Measurements from ENCODE around the gene MTIF2. TPM values are rescaled to one million over a fixed set of nuclear protein-coding genes. Genes with fewer than 3 reads are reported as not detected.

MTIF2 gene, protein sequence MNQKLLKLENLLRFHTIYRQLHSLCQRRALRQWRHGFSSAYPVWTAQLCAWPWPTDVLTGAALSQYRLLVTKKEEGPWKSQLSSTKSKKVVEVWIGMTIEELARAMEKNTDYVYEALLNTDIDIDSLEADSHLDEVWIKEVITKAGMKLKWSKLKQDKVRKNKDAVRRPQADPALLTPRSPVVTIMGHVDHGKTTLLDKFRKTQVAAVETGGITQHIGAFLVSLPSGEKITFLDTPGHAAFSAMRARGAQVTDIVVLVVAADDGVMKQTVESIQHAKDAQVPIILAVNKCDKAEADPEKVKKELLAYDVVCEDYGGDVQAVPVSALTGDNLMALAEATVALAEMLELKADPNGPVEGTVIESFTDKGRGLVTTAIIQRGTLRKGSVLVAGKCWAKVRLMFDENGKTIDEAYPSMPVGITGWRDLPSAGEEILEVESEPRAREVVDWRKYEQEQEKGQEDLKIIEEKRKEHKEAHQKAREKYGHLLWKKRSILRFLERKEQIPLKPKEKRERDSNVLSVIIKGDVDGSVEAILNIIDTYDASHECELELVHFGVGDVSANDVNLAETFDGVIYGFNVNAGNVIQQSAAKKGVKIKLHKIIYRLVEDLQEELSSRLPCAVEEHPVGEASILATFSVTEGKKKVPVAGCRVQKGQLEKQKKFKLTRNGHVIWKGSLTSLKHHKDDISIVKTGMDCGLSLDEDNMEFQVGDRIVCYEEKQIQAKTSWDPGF
- total RNA-seq (10 to 100 TPM; 21.1 to 31.5 (median 29.4) TPM), total RNA-seq (19.5 to 112 (median 35.1) reads per million in 29 experiments)
- 28.6 TPM for total RNA-seq (2013)

DNA sequence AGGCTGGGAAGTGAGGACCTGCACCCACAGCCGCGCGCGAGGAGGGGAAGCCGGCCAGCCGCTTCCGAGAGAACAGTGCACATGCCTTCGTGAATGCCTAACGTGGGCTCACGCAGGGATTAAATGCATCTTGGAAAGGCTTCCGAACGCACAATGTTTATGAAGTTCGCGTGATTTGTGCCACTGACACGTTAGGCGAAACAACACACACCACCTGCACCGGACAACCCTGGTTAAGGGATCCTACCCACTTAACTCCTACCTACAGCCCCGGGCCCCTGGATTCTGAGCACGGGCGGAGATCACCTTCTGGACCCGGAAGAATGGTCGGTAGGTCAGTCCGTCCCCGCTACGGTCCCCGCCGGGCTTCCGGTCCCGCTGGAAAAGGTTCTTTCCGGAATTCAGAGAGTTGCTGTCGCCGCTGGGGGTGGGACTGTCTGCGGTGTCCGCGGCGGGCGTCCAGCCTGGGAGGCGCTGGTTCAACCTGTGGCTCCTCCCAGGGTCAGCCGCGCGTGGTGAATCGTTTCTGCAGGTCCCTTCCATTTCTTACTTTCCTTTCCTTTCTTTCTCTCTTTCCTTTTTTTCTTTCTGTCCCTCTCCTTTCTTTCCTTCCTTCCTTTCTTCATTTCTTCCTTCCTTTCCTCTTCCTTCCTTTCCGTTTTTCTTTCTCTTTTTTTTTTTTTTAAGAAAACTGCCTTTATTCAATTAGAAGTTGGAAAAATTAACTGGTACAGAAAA, at the start of gene MTIF2:
Gene MTIF2 (minus strand): TSS at position 325 of the 738 bp plus-strand sequence. CDS start 5,373 bp downstream, outside the sequence.
- Histone ChIP-seq H3K27ac (ENCODE audit: low read length) (peak within 1 kb of the TSS; percentile 80), H3K4me1 (ENCODE audit: control insufficient read depth in 1 of 2, extremely low read depth in 1 of 2, insufficient read depth in 2 of 2, low read length in 2 of 2) (peaks cover 3 to 16% of the 10 kb centered on the region in 2 experiments), H3K36me3 (ENCODE audit: control insufficient read depth in 2 of 2, extremely low read depth in 1 of 2, insufficient read depth in 1 of 2, low read length in 1 of 2) (peaks cover 0 to 10% of the 10 kb centered on the region in 2 donors), H3K27me3 (replicated peaks in 1 of 2; ENCODE audit: control insufficient read depth in 2 of 2, extremely low read depth in 1 of 2, insufficient read depth in 2 of 2, low read length in 1 of 2) (no peaks in the 10 kb centered on the region), H3K4me3 (ENCODE audit: control insufficient read depth in 1 of 2, extremely low read depth in 1 of 2, low read length in 1 of 2) (peak within 1 kb of the TSS; percentile 59 to 97), H3K9me3 (no peaks in the 10 kb centered on the region)
- Mint-ChIP-seq H3K4me3 (peak within 1 kb of the TSS; percentile 87 to 95 (median 94)), H3K36me3 (peaks cover 10% of the 10 kb centered on the region), H3K9me3 (no peaks in the 10 kb centered on the region), H3K27ac (peak within 1 kb of the TSS; percentile 96 to 98), H3K4me1 (peaks cover 22 to 30% (median 25%) of the 10 kb centered on the region in 3 donors), H3K27me3 (peaks cover 0 to 6% of the 10 kb centered on the region in 2 donors)
- ChIA-PET POLR2A (interaction anchor here in 1 of 2 donors (0.5 to 1.1 kb wide), 4 partner anchors 37 to 355 kb away, joined by 3 to 7 read pairs (median 5); partner anchors contain the start of genes CLHC1 and RPS27A), CTCF (interaction anchor here in 1 of 2 donors (0.7 kb wide), 1 partner anchor 49 kb away, joined by 3 read pairs; no protein-coding TSS in a partner anchor)
- DNase-seq, result peak; percentile 64 to 90 (median 79)
- 0% methylated on average over 42 of the region's 43 CpGs for WGBS (ENCODE audit: insufficient coverage)
- ATAC-seq (replicated peaks in 1 of 4), result peak; percentile 82 to 93 (median 92)

DNA sequence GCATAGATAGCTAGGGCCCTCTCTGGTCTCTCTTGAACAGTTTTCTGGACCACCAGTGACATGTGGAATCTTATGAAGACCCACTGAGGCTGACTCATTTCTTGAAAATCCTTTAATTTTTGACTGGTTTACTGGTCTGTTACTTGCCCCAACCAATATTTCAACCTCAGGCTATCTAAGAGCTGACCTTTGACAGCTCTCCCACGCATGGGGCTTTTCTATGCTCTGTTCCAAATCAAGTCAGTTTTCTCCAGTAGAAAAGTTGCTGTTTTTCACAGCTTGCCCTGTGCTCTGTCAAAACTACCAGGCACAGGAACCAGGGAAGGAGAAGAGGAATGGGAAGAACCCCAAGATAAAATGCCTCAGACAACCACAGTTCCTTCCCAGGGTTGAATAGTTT, 46.0 kb upstream of the MTIF2 start:
- no peaks in the 10 kb centered on the region for H3K9me3 Mint-ChIP-seq
- ATAC-seq (replicated peaks in 1 of 4) (no peak), DNase-seq (no peak)
- H3K27me3 Mint-ChIP-seq, result no peaks in the 10 kb centered on the region
- CTCF ChIA-PET, result interaction anchor here in 1 of 2 donors (1.5 kb wide), 1 partner anchor 11 kb away, joined by 3 read pairs; no protein-coding TSS in a partner anchor
- H3K27ac Mint-ChIP-seq, result no peak overlapping the region
- H3K4me1 Mint-ChIP-seq, result no peaks in the 10 kb centered on the region
- H3K4me3 Mint-ChIP-seq, result no peak overlapping the region
- H3K27ac ChIP-seq (ENCODE audit: low read length), result no peak overlapping the region
- no peaks in the 10 kb centered on the region for H3K9me3 ChIP-seq
- H3K36me3 ChIP-seq (ENCODE audit: control insufficient read depth in 2 of 2, extremely low read depth in 1 of 2, insufficient read depth in 1 of 2, low read length in 1 of 2), result peaks cover 3 to 13% of the 10 kb centered on the region in 2 donors
- H3K4me1 ChIP-seq (ENCODE audit: control insufficient read depth in 1 of 2, extremely low read depth in 1 of 2, insufficient read depth in 2 of 2, low read length in 2 of 2), result no peaks in the 10 kb centered on the region
- no peak overlapping the region for H3K4me3 ChIP-seq (ENCODE audit: control insufficient read depth in 1 of 2, extremely low read depth in 1 of 2, low read length in 1 of 2)
- WGBS (ENCODE audit: insufficient coverage), result no CpG with 5 or more reads among the region's 1 CpG
- POLR2A ChIA-PET, result no interaction called here
- no peaks in the 10 kb centered on the region for H3K27me3 ChIP-seq (replicated peaks in 1 of 2; ENCODE audit: control insufficient read depth in 2 of 2, extremely low read depth in 1 of 2, insufficient read depth in 2 of 2, low read length in 1 of 2)
- H3K36me3 Mint-ChIP-seq, result peaks cover 26% of the 10 kb centered on the region

DNA sequence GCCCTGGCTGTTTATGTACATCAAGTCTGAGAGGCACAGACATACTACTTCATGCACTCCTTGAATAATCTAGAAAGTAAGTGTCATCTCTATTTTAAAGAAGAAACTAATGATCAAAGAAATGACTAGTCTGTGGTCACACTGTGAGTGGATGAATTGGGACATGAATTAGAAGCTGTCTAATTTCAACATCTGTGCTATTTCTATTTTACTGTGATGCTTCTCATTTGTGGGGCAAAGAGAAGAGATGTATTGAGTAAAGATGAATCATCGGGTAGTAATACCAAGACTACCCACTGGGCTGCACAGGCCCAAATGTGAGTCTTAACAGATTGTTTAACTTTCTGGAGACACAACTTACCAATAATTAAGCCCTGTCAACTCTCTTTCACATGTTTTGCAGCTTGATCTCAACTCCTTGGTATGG, 42.4 kb upstream of the MTIF2 start:
- no peaks in the 10 kb centered on the region for H3K27me3 ChIP-seq (replicated peaks in 1 of 2; ENCODE audit: control insufficient read depth in 2 of 2, extremely low read depth in 1 of 2, insufficient read depth in 2 of 2, low read length in 1 of 2)
- CTCF ChIA-PET, result no interaction called here
- Mint-ChIP-seq H3K36me3 (peaks cover 29% of the 10 kb centered on the region), H3K27ac (no peak overlapping the region), H3K4me3 (no peak overlapping the region), H3K27me3 (no peaks in the 10 kb centered on the region), H3K9me3 (no peaks in the 10 kb centered on the region), H3K4me1 (peaks cover 0 to 2% (median 2%) of the 10 kb centered on the region in 3 donors)
- no peaks in the 10 kb centered on the region for H3K9me3 ChIP-seq
- WGBS (ENCODE audit: insufficient coverage), result no CpG with 5 or more reads among the region's 1 CpG
- H3K4me3 ChIP-seq (ENCODE audit: control insufficient read depth in 1 of 2, extremely low read depth in 1 of 2, low read length in 1 of 2), result no peak overlapping the region
- H3K27ac ChIP-seq (ENCODE audit: low read length), result no peak overlapping the region
- POLR2A ChIA-PET, result interaction anchor here in 1 of 2 donors (0.6 kb wide), 1 partner anchor 41 kb away, joined by 7 read pairs; no protein-coding TSS in a partner anchor
- DNase-seq, result no peak
- no peaks in the 10 kb centered on the region for H3K4me1 ChIP-seq (ENCODE audit: control insufficient read depth in 1 of 2, extremely low read depth in 1 of 2, insufficient read depth in 2 of 2, low read length in 2 of 2)
- peaks cover 5 to 11% of the 10 kb centered on the region in 2 donors for H3K36me3 ChIP-seq (ENCODE audit: control insufficient read depth in 2 of 2, extremely low read depth in 1 of 2, insufficient read depth in 1 of 2, low read length in 1 of 2)
- ATAC-seq (replicated peaks in 1 of 4), result no peak

DNA sequence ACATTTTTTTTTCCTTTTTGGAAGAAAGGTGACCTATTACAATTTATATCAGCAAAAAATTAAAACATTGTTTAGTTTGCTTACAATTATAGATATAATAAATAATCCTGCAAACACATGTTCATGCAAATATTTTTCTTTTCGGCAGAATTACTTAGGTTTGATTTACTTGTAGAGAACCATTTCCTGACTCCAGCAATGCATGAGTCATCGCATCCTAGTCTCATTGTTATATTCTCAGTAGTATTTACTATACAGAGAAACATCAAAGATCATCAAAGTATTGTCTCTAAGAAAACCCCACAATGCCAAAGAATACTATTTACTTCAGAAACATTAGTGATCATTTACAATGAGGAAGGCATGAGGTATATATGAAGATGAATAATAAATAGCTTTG, 40.4 kb upstream of the MTIF2 start:
- Mint-ChIP-seq H3K27me3 (no peaks in the 10 kb centered on the region), H3K4me3 (no peak overlapping the region), H3K27ac (no peak overlapping the region), H3K4me1 (peaks cover 0 to 2% (median 2%) of the 10 kb centered on the region in 3 donors), H3K9me3 (no peaks in the 10 kb centered on the region), H3K36me3 (peaks cover 21% of the 10 kb centered on the region)
- H3K4me3 ChIP-seq (ENCODE audit: control insufficient read depth in 1 of 2, extremely low read depth in 1 of 2, low read length in 1 of 2), result no peak overlapping the region
- ChIA-PET POLR2A (no interaction called here), CTCF (no interaction called here)
- H3K27me3 ChIP-seq (replicated peaks in 1 of 2; ENCODE audit: control insufficient read depth in 2 of 2, extremely low read depth in 1 of 2, insufficient read depth in 2 of 2, low read length in 1 of 2), result no peaks in the 10 kb centered on the region
- peaks cover 5 to 10% of the 10 kb centered on the region in 2 donors for H3K36me3 ChIP-seq (ENCODE audit: control insufficient read depth in 2 of 2, extremely low read depth in 1 of 2, insufficient read depth in 1 of 2, low read length in 1 of 2)
- DNase-seq, result no peak
- WGBS (ENCODE audit: insufficient coverage), result no CpG with 5 or more reads among the region's 2 CpGs
- no peaks in the 10 kb centered on the region for H3K4me1 ChIP-seq (ENCODE audit: control insufficient read depth in 1 of 2, extremely low read depth in 1 of 2, insufficient read depth in 2 of 2, low read length in 2 of 2)
- H3K9me3 ChIP-seq, result no peaks in the 10 kb centered on the region
- ATAC-seq (replicated peaks in 1 of 4), result peak in 2 of 4 experiments; percentile 29 to 54
- no peak overlapping the region for H3K27ac ChIP-seq (ENCODE audit: low read length)

DNA sequence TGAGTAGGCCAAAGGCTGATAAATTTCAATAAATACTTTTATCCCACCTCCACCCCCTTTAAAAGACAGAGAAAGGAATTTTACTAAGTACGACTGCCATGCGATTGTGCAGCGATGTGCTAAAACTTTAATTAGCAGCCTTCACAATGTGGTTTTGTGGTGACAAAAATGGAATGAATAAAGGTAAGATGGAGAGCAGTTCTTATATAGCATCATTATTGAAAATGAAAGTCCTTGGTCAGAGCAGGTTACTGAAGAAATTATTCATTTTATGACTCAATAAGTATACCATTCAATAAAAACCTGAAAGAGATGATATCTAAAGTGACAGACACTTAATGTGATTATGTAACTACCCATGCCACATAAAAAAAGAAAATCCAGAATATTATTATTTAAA, 33.2 kb upstream of the MTIF2 start:
- Histone ChIP-seq H3K9me3 (no peaks in the 10 kb centered on the region), H3K4me3 (ENCODE audit: control insufficient read depth in 1 of 2, extremely low read depth in 1 of 2, low read length in 1 of 2) (no peak overlapping the region), H3K36me3 (ENCODE audit: control insufficient read depth in 2 of 2, extremely low read depth in 1 of 2, insufficient read depth in 1 of 2, low read length in 1 of 2) (no peaks in the 10 kb centered on the region), H3K27ac (ENCODE audit: low read length) (no peak overlapping the region), H3K27me3 (replicated peaks in 1 of 2; ENCODE audit: control insufficient read depth in 2 of 2, extremely low read depth in 1 of 2, insufficient read depth in 2 of 2, low read length in 1 of 2) (no peaks in the 10 kb centered on the region), H3K4me1 (ENCODE audit: control insufficient read depth in 1 of 2, extremely low read depth in 1 of 2, insufficient read depth in 2 of 2, low read length in 2 of 2) (no peaks in the 10 kb centered on the region)
- ATAC-seq (replicated peaks in 1 of 4) (no peak), DNase-seq (peak in 1 of 35 experiments; percentile 20)
- Mint-ChIP-seq H3K4me1 (peaks cover 0 to 4% (median 3%) of the 10 kb centered on the region in 3 donors), H3K9me3 (no peaks in the 10 kb centered on the region), H3K27me3 (no peaks in the 10 kb centered on the region), H3K4me3 (no peak overlapping the region), H3K27ac (no peak overlapping the region), H3K36me3 (no peaks in the 10 kb centered on the region)
- WGBS (ENCODE audit: insufficient coverage), result no CpG with 5 or more reads among the region's 3 CpGs
- POLR2A ChIA-PET, result no interaction called here
- CTCF ChIA-PET, result no interaction called here

DNA sequence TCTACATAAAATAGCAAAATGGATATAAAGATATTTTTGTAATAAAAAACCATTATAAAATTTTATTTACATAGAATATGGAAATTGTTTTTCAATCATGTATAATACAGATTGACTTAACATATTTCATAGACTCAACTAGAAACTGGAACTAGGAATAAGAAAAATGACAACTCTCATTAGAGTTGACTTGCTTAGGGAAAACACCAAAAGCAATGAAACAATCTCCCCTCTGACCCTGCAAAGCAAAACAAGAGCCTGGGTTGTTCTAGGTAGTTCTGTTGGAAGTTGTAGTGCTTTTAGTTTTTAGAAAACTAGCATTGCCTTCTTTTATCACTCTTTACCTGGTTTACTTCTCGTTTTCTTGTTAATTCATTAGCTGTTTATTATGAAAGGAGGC, 32.2 kb upstream of the MTIF2 start:
- Histone ChIP-seq H3K27me3 (replicated peaks in 1 of 2; ENCODE audit: control insufficient read depth in 2 of 2, extremely low read depth in 1 of 2, insufficient read depth in 2 of 2, low read length in 1 of 2) (no peaks in the 10 kb centered on the region), H3K4me1 (ENCODE audit: control insufficient read depth in 1 of 2, extremely low read depth in 1 of 2, insufficient read depth in 2 of 2, low read length in 2 of 2) (no peaks in the 10 kb centered on the region), H3K4me3 (ENCODE audit: control insufficient read depth in 1 of 2, extremely low read depth in 1 of 2, low read length in 1 of 2) (no peak overlapping the region), H3K27ac (ENCODE audit: low read length) (no peak overlapping the region), H3K36me3 (ENCODE audit: control insufficient read depth in 2 of 2, extremely low read depth in 1 of 2, insufficient read depth in 1 of 2, low read length in 1 of 2) (no peaks in the 10 kb centered on the region), H3K9me3 (no peaks in the 10 kb centered on the region)
- Mint-ChIP-seq H3K4me3 (no peak overlapping the region), H3K27ac (peak overlapping the region in 1 of 2 donors; percentile 8), H3K9me3 (no peaks in the 10 kb centered on the region), H3K36me3 (no peaks in the 10 kb centered on the region), H3K4me1 (peaks cover 0 to 4% (median 3%) of the 10 kb centered on the region in 3 donors), H3K27me3 (no peaks in the 10 kb centered on the region)
- DNase-seq, result no peak
- ATAC-seq (replicated peaks in 1 of 4), result no peak
- ChIA-PET POLR2A (no interaction called here), CTCF (no interaction called here)
- no CpG with 5 or more reads among the region's 1 CpG for WGBS (ENCODE audit: insufficient coverage)
